Colonic mucosa (tissue), 4 donors: ENCODE data around the gene HDAC4. TPM values are rescaled to one million over a fixed set of nuclear protein-coding genes. Genes with fewer than 3 reads are reported as not detected.
A peak's percentile ranks its signal among the peaks of the same experiment; 100 is the strongest.

Experiments
- DNase-seq: peaks from one replicate; pipeline ENCODE4 v3.0.0-alpha.2; 2020
- H3K27ac ChIP-seq: fragments of 200-600 bp; one replicate; pipeline ENCODE4 v1.8.0; 2021
- H3K27me3 ChIP-seq: fragments of 200-600 bp; one replicate; pipeline ENCODE4 v1.8.0; 2021
- H3K36me3 ChIP-seq: fragments of 200-600 bp; one replicate; pipeline ENCODE4 v1.8.0; 2021
- H3K4me1 ChIP-seq: fragments of 200-600 bp; one replicate; pipeline ENCODE4 v1.8.0; 2021; ENCODE audit warnings: mild to moderate bottlenecking
- H3K4me3 ChIP-seq: fragments of 200-600 bp; one replicate; pipeline ENCODE4 v1.8.0; 2021
- H3K9ac ChIP-seq, 2 donors: one replicate each; pipeline ENCODE4 v1.7.0; 2013; ENCODE audit warnings: control low read depth in 2 of 2, low read depth in 2 of 2, low read length in 2 of 2
- H3K9me3 ChIP-seq: fragments of 200-600 bp; one replicate; pipeline ENCODE4 v1.8.0; 2021
- intact Hi-C: fragments of 100-400 bp; cut with DNase I; formaldehyde crosslinking; loops from one replicate; pipeline ENCODE4 v1.14.1; 2022
- total RNA-seq, 2 donors: library from RNA; stranded (reverse); fragmentation: NEBNext Ultra II Directional in 1 of 2; extraction: Animal tissue kit (Norgen Biotek cat#: 25700) in 1 of 2; gene quantifications; one replicate each; pipeline ENCODE4 v1.2.1, GENCODE V29; 2021
- TF ChIP-seq, protein P1 (sequence below): fragments of 200-600 bp; IDR thresholded peaks from one replicate; pipeline ENCODE4 v1.8.0; 2022; ENCODE audit warnings: antibody characterized with exemption, mild to moderate bottlenecking
- donor health status: healthy.
- donor health status: DM: no; HTN: no; CAD: no.
- donor health status: DM: no; HTN: no; CAD: no.

Gene HDAC4
- total RNA-seq, 2 donors from 2014 or later, result 35.3 to 46.8 TPM

DNA sequence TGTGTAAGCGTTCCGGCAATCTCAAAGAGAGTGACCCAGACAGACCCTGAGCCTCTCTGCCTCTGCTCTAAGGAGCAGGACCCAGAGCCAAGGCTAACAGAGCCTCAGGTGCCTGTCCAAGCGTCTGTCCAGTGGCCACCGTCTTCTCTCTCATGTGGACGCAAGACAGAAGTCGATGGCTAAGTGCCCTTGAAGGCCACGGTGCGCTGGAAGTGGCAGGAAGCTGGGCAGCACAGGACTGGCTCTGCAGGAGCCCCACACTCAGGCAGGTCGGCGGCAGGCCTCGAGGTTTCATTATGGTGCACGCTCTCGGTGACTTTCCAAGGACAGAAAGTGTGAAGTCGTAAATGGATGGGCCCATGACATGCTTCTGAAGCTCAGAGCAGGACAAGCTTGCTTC, 49.1 kb downstream of the HDAC4 start:
- no peaks in the 10 kb centered on the region for H3K27me3 ChIP-seq
- TF ChIP-seq, protein P1, sequence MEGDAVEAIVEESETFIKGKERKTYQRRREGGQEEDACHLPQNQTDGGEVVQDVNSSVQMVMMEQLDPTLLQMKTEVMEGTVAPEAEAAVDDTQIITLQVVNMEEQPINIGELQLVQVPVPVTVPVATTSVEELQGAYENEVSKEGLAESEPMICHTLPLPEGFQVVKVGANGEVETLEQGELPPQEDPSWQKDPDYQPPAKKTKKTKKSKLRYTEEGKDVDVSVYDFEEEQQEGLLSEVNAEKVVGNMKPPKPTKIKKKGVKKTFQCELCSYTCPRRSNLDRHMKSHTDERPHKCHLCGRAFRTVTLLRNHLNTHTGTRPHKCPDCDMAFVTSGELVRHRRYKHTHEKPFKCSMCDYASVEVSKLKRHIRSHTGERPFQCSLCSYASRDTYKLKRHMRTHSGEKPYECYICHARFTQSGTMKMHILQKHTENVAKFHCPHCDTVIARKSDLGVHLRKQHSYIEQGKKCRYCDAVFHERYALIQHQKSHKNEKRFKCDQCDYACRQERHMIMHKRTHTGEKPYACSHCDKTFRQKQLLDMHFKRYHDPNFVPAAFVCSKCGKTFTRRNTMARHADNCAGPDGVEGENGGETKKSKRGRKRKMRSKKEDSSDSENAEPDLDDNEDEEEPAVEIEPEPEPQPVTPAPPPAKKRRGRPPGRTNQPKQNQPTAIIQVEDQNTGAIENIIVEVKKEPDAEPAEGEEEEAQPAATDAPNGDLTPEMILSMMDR, result no peak
- H3K9ac ChIP-seq, result no peak overlapping the region
- intact Hi-C loops, result no loop called here
- no peak for DNase-seq
- no peak overlapping the region for H3K4me3 ChIP-seq
- peaks cover 7% of the 10 kb centered on the region for H3K4me1 ChIP-seq
- H3K9me3 ChIP-seq, result no peaks in the 10 kb centered on the region
- H3K36me3 ChIP-seq, result no peaks in the 10 kb centered on the region
- H3K27ac ChIP-seq, result no peak overlapping the region

DNA sequence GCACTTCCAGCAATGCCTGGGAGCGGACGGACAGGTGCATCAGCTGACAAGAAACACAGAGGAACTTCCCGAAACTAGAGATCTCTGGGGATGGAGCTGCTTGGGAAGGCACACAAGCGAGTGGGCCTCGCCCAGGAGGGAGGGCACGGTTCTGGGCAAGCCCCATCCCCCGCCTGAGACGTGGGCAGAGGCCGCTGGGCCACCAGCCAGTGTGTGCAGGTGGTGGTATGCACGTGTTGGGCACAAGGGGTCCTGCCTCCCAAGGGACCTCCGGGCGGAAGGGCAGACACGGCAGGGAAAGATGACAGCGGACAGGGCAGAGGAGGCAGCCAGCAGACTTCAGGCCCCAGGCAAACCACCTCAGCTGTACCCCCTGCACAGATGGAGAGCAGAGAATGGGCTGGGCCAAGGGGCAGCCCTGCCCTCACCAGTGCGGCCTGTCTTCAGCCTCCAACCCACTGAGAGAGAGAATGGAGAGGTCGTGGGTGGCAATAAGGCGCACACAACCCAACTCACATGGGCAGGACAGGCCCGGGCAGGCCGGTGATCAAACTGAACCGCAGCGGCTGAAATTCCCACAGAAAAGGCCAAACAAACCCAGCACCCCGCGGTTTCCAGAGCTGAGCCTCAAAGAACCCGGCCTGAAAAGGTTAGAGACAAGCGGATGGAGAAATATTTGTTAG, 51.2 kb downstream of the HDAC4 start:
- Histone ChIP-seq H3K27ac (peak overlapping the region; percentile 71), H3K9me3 (no peaks in the 10 kb centered on the region), H3K4me3 (no peak overlapping the region), H3K27me3 (no peaks in the 10 kb centered on the region), H3K36me3 (no peaks in the 10 kb centered on the region), H3K9ac (peak overlapping the region in 1 of 2 donors; percentile 61), H3K4me1 (peaks cover 7% of the 10 kb centered on the region)
- intact Hi-C loops, result no loop called here
- DNase-seq, result no peak
- TF ChIP-seq, protein P1, result no peak

DNA sequence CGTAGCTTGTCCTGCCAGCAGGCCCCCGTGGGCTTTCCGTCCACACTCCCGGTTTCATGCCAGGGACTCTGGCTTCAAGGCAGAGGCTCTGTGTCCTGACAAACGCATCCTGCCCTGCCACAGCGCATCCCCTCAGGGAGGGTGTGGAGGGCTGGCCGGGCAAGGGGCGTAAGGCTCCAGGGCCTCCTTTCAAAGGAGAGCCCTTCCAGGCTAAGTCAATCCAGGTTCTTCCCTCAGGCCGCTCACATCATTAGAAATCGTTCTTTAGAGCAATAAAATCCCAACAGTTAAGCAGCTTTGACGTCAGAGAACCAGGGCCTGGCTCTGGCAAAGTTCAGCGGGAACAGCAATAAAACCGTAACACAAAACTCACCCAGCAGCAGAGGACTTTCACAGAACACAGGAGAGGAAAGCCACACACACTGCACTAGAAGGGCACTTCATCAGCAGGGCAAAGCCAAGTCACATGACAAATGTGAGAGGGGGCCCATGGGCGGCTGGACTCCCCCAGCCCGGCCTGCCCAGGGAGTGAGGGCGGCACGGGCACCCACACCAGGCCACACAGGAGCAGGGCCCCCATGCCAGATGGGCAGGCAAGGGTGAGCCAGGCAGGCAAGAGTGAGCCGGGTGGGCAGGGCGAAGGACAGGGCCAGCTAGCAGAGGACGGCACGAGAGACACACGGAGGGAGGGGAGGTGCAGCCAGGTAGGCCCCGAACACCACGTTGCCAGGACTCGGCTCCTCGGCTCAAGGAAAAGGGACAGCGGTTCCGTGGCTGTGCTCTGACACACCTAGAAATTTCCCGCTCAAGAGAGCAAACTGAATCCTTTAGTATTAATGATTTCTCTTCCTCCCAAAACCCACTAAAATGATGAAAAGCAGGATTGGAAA, 52.0 kb downstream of the HDAC4 start:
- Histone ChIP-seq H3K36me3 (no peaks in the 10 kb centered on the region), H3K27me3 (no peaks in the 10 kb centered on the region), H3K4me3 (peak overlapping the region; percentile 8), H3K9me3 (no peaks in the 10 kb centered on the region), H3K9ac (peak overlapping the region; percentile 61 to 62), H3K27ac (peak overlapping the region; percentile 71), H3K4me1 (peaks cover 7% of the 10 kb centered on the region)
- DNase-seq, result peak; percentile 75
- TF ChIP-seq, protein P1, result no peak
- intact Hi-C loops, result no loop called here

DNA sequence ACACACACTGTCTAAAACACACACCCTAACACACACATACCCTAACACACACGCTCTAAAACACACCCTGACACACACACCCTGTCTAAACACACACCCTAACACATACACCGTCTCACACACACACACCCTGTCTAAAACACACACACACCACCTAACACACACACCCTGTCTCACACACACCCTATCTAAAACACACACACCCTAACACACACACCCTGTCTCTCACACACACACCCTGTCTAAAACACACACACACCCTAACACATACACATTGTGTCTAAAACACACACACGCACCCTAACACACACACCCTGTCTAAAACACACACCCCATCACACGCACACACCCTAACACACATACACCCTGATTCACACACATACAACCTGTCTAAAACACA, 54.1 kb downstream of the HDAC4 start:
- Histone ChIP-seq H3K4me3 (no peak overlapping the region), H3K9me3 (no peaks in the 10 kb centered on the region), H3K27me3 (no peaks in the 10 kb centered on the region), H3K36me3 (no peaks in the 10 kb centered on the region), H3K27ac (no peak overlapping the region), H3K4me1 (peaks cover 7% of the 10 kb centered on the region), H3K9ac (no peak overlapping the region)
- TF ChIP-seq, protein P1, result no peak
- no peak for DNase-seq
- intact Hi-C loops, result no loop called here

DNA sequence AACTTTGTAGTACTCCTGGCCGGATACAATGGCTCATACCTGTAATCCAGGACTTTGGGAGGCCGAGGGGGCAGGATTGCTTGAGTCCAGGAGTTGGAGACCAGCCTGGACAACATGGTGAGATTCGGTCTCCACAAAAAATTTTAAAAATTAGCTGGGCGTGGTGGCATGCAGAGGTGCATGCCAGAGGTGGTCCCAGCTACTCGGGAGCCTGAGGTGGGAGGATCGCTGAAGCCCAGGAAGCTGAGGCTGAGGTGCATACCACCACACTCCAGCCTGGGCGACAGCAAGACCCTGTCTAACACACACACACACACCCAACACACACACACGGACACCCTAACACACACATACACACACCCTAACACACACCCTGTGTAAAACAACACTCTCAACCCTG, 55.6 kb downstream of the HDAC4 start:
- H3K9me3 ChIP-seq, result no peaks in the 10 kb centered on the region
- no peaks in the 10 kb centered on the region for H3K36me3 ChIP-seq
- H3K9ac ChIP-seq, result no peak overlapping the region
- TF ChIP-seq, protein P1, result no peak
- H3K4me3 ChIP-seq, result no peak overlapping the region
- H3K27me3 ChIP-seq, result no peaks in the 10 kb centered on the region
- H3K4me1 ChIP-seq, result peaks cover 7% of the 10 kb centered on the region
- no peak overlapping the region for H3K27ac ChIP-seq
- DNase-seq, result peak; percentile 7
- intact Hi-C loops, result no loop called here
